ENCODE results near the gene SAT1. TPM values are rescaled to one million over a fixed set of nuclear protein-coding genes. Genes with fewer than 3 reads are reported as not detected.
A peak's percentile ranks its signal among the peaks of the same experiment; 100 is the strongest.

The SAT1 gene
- total RNA-seq (100 to 1,000 TPM; 129 to 905 (median 353) TPM), polyA plus RNA-seq (100 to 1,000 TPM; 358 to 811 (median 522) TPM)
- long read RNA-seq, donor 1, transcript SAT1-207 (3 exons, 1,033 nt) = minor isoform, 16 of 54 reads
- long read RNA-seq, donor 1, transcript SAT1-204 (6 exons, 1,065 nt) = major isoform, 18 of 54 reads
- long read RNA-seq, donor 1, transcript SAT1-202 (3 exons, 909 nt) = minor isoform, 9 of 54 reads
- long read RNA-seq, donor 1, partial matches to known transcripts = 0 of 54 reads
- long read RNA-seq, donor 1, other reads (novel, unspliced or antisense) = 5 of 54 reads
- long read RNA-seq, donor 2, transcript SAT1-207 (3 exons, 1,033 nt) = minor isoform, 14 of 40 reads
- long read RNA-seq, donor 2, transcript SAT1-204 (6 exons, 1,065 nt) = major isoform, 21 of 40 reads
- long read RNA-seq, donor 2, partial matches to known transcripts = 0 of 40 reads
- long read RNA-seq, donor 2, other reads (novel, unspliced or antisense) = 0 of 40 reads
- long read RNA-seq, donor 3, transcript SAT1-207 (3 exons, 1,033 nt) = minor isoform, 6 of 33 reads
- long read RNA-seq, donor 3, transcript SAT1-204 (6 exons, 1,065 nt) = major isoform, 18 of 33 reads
- long read RNA-seq, donor 3, partial matches to known transcripts = 5 of 33 reads
- long read RNA-seq, donor 3, other reads (novel, unspliced or antisense) = 0 of 33 reads
- long read RNA-seq, donor 4, transcript SAT1-204 (6 exons, 1,065 nt) = major isoform, 526 of 637 reads
- long read RNA-seq, donor 4, transcript SAT1-202 (3 exons, 909 nt) = minor isoform, 14 of 637 reads
- long read RNA-seq, donor 4, transcript SAT1-209 (7 exons, 1,135 nt) = minor isoform, 7 of 637 reads
- long read RNA-seq, donor 4, transcript SAT1-207 (3 exons, 1,033 nt) = minor isoform, 46 of 637 reads
- long read RNA-seq, donor 4, partial matches to known transcripts = 2 of 637 reads
- long read RNA-seq, donor 4, other reads (novel, unspliced or antisense) = 36 of 637 reads
- long read RNA-seq, donor 5, transcript SAT1-204 (6 exons, 1,065 nt) = major isoform, 374 of 436 reads
- long read RNA-seq, donor 5, transcript SAT1-209 (7 exons, 1,135 nt) = minor isoform, 7 of 436 reads
- long read RNA-seq, donor 5, partial matches to known transcripts = 2 of 436 reads
- long read RNA-seq, donor 5, other reads (novel, unspliced or antisense) = 50 of 436 reads
- long read RNA-seq, donor 6, transcript SAT1-204 (6 exons, 1,065 nt) = major isoform, 318 of 374 reads
- long read RNA-seq, donor 6, transcript SAT1-207 (3 exons, 1,033 nt) = minor isoform, 17 of 374 reads
- long read RNA-seq, donor 6, transcript SAT1-202 (3 exons, 909 nt) = minor isoform, 7 of 374 reads
- long read RNA-seq, donor 6, partial matches to known transcripts = 4 of 374 reads
- long read RNA-seq, donor 6, other reads (novel, unspliced or antisense) = 21 of 374 reads
- long read RNA-seq, donor 7, transcript SAT1-207 (3 exons, 1,033 nt) = major isoform, 9 of 22 reads
- long read RNA-seq, donor 7, partial matches to known transcripts = 5 of 22 reads
- long read RNA-seq, donor 7, other reads (novel, unspliced or antisense) = 0 of 22 reads
- long read RNA-seq, donor 8, transcript SAT1-207 (3 exons, 1,033 nt) = major isoform, 32 of 57 reads
- long read RNA-seq, donor 8, transcript SAT1-204 (6 exons, 1,065 nt) = minor isoform, 20 of 57 reads
- long read RNA-seq, donor 8, partial matches to known transcripts = 0 of 57 reads
- long read RNA-seq, donor 8, other reads (novel, unspliced or antisense) = 0 of 57 reads
- long read RNA-seq, donor 9, transcript SAT1-207 (3 exons, 1,033 nt) = major isoform, 14 of 39 reads
- long read RNA-seq, donor 9, transcript SAT1-204 (6 exons, 1,065 nt) = major isoform, 14 of 39 reads
- long read RNA-seq, donor 9, partial matches to known transcripts = 0 of 39 reads
- long read RNA-seq, donor 9, other reads (novel, unspliced or antisense) = 0 of 39 reads
- long read RNA-seq, donor 10, transcript SAT1-207 (3 exons, 1,033 nt) = major isoform, 12 of 21 reads
- long read RNA-seq, donor 10, transcript SAT1-204 (6 exons, 1,065 nt) = minor isoform, 8 of 21 reads
- long read RNA-seq, donor 10, partial matches to known transcripts = 0 of 21 reads
- long read RNA-seq, donor 10, other reads (novel, unspliced or antisense) = 0 of 21 reads

- WGBS, 4 donors = 0 to 45% (median 14%) methylated on average over 9 to 56 of the region's 58 CpGs
- intact Hi-C loops (cut with DNase I) = loop anchor here in 1 of 2 donors (10.0 kb wide), 1 partner anchor 122 kb away; the partner anchor contains the start of genes APOO and CXorf58
- Histone ChIP-seq H3K27ac (peak within 1 kb of the TSS; percentile 76 to 97 (median 89)), H3K36me3 (replicated peaks in 1 of 2) (no peaks in the 10 kb centered on the region), H3K27me3 (no peaks in the 10 kb centered on the region), H3K9me3 (replicated peaks in 1 of 3) (no peaks in the 10 kb centered on the region), H3K4me3 (peak within 1 kb of the TSS in 3 of 4 donors; percentile 18 to 75 (median 57)), H3K4me1 (replicated peaks in 1 of 2) (no peaks in the 10 kb centered on the region)
- DNase-seq = peak; percentile 93 to 98 (median 96)
- TF ChIP-seq CTCF (IDR thresholded peaks at IDR 0.05) (peak; percentile 47 to 80 (median 72)), POLR2A (IDR thresholded peaks at IDR 0.05) (peak; percentile 99)
Observed at GRCh38 chrX:23782863-23783588, at the start of gene SAT1. Gene SAT1 (plus strand): TSS chrX:23783173. CDS start chrX:23783352, 179 bp downstream.

GRCh38 chrX:23736030-23736429 is 46.9 kb upstream of the SAT1 start:
- no peak overlapping the region for H3K4me3 ChIP-seq
- no peak overlapping the region for H3K27ac ChIP-seq
- H3K36me3 ChIP-seq (replicated peaks in 1 of 2) = peaks cover 0 to under 1% of the 10 kb centered on the region in 2 donors
- DNase-seq = no peak
- TF ChIP-seq CTCF (IDR thresholded peaks at IDR 0.05) (no peak), POLR2A (IDR thresholded peaks at IDR 0.05) (no peak)
- WGBS, 4 donors = 61 to 83% (median 66%) methylated on average over 3 of the region's 3 CpGs
- H3K9me3 ChIP-seq (replicated peaks in 1 of 3) = no peaks in the 10 kb centered on the region
- no peaks in the 10 kb centered on the region for H3K4me1 ChIP-seq (replicated peaks in 1 of 2)
- intact Hi-C loops (cut with DNase I) = no loop called here
- H3K27me3 ChIP-seq = no peaks in the 10 kb centered on the region

- Histone ChIP-seq H3K36me3 (replicated peaks in 1 of 2) (no peaks in the 10 kb centered on the region), H3K4me1 (replicated peaks in 1 of 2) (no peaks in the 10 kb centered on the region), H3K27me3 (no peaks in the 10 kb centered on the region), H3K4me3 (no peak overlapping the region), H3K9me3 (replicated peaks in 1 of 3) (no peaks in the 10 kb centered on the region), H3K27ac (no peak overlapping the region)
- TF ChIP-seq CTCF (IDR thresholded peaks at IDR 0.05) (no peak), POLR2A (IDR thresholded peaks at IDR 0.05) (no peak)
- no peak for DNase-seq
- intact Hi-C loops (cut with DNase I) = no loop called here
Observed at GRCh38 chrX:23737413-23737812, 45.6 kb upstream of the SAT1 start.
